ENCODE measurements around the gene CDH4.

DNA sequence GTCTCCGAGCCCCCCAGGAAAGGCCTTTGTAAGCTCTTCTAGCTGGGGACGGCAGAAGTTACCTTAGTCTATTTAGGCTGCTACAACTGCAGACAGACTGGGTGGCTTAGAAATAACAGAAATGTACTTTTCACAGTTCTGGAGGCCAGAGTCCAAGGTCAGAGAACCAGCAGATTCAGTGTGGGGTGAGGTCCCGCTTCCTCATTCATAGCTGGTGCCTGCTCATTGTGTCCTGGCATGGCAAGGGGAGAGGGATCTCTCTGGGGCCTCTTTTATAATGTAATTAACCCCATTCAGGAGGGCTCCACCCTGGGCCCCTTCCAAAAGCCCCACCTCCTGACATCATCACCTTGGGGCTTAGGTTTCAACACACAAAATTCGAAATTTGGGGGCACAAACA is 315.1 kb downstream of the CDH4 start:
- TF ChIP-seq POLR2AphosphoS5 (IDR thresholded peaks at IDR 0.05; ENCODE audit: insufficient read depth, low read depth, low read length), result no peak
- no peak for TF ChIP-seq POLR2A (IDR thresholded peaks at IDR 0.05; ENCODE audit: low read depth, low read length)

Data from endothelial cell of umbilical vein (primary cell).